Kidney capillary endothelial cell (primary cell): ENCODE results near the gene PPP6C.
A peak's percentile ranks its signal among the peaks of the same experiment; 100 is the strongest.
"Not testable (repeated sequence)": the region's sequence is repeated elsewhere in the genome, so short reads cannot be mapped to it uniquely, and the experiment has no call there.

Experiments
- DNase-seq: peaks from one replicate; pipeline ENCODE4 v3.0.0-alpha.2; 2018; ENCODE audit warnings: low spot score

Gene PPP6C

GRCh38 chr9:125181756-125182155, 7.8 kb downstream of the PPP6C start:
- not testable (repeated sequence) for DNase-seq

DNA sequence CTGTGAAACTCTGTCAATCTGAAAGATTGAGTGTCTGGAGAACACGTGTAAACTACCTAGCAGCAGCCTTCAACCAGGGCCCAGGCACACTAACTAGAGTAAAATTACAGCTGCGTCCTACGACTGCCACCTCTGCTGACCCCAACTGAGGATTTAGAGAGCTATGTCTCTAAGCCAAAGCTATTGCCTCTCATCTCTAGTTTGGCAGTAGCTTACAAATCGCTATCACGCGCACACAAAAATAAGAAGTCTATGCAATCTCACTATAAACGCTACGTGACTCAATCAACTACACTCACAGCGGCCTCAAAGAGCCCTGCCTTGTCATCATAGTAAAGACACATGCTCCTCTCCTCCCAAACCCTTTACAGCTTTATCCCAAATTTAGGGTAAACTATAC, 8.7 kb downstream of the PPP6C start:
- DNase-seq: no peak

DNA sequence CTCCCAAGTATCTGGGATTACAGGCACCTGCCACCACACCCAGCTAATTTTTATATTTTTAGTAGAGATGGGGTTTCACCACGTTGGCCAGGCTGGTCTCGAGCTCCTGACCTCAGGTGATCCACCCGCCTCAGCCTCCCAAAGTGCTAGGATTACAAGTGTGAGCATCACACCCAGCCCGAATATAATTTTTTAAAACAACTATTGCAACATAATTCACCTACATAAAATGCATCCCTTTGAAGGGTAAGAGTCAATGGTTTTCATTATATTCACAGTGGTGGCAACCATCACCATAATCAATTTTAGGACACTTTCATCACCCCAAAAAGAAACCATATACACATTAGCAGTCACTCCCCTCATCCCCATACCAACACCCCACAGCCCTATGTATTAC, 9.8 kb downstream of the PPP6C start:
- DNase-seq: not testable (repeated sequence)

DNA sequence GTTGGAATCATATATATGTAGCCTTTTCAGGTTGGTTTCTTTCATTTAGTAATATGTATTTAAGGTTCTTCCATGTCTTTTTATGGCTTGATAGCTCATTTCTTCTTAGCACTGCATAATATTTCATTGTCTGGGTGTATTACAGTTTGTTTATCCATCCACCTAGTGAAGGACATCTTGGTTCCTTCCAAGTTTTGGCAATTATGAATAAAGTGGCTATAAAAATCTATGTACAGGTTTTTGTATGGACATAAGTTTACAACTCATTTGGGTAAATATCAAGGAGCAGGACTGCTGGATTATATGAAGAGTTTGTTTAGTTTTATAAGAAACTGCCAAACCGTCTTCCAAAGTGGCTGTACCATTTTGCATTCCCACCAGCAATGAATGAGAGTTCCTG, 11.7 kb downstream of the PPP6C start:
- DNase-seq: no peak

DNA sequence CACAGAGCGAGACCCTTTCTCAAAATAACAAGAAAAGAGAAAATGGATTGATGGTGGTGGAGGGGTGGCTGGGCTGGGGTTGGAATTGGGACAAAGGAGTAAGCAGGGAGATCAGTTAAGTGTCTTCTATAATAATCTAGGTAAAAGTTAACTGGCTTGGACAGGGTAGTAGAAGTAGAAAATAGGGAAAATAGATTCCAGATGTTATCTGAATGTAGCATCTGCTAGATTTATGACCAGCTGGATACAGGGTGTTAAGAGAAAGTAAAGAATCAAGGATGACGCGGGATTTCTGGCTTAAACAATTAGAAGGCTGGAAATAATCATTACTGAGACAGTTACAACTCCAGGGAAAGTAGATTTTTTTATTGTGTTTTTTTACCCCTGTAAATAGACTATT, 13.0 kb downstream of the PPP6C start:
- DNase-seq: no peak

GRCh38 chr9:125172031-125172755, 17.4 kb downstream of the PPP6C start:
- peak; percentile 13 for DNase-seq

DNA sequence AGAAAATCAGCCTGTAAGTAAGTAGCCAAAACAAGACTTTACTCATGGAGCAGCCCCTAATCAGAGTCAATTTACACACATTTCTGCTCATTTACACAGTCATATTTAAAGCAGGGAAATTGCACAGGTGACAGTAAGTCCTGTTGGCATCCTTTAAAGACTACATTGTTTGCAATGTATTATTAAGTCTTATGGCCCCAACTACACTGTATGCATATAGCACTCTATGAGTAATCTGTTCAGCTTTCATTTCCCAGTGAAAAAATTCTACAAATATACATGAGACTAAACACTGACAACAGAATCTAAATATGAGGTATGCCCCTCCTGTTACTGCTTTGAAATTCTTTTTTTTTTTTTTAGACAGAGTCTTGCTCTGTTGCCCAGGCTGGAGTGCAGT, 19.7 kb downstream of the PPP6C start:
- no peak for DNase-seq

DNA sequence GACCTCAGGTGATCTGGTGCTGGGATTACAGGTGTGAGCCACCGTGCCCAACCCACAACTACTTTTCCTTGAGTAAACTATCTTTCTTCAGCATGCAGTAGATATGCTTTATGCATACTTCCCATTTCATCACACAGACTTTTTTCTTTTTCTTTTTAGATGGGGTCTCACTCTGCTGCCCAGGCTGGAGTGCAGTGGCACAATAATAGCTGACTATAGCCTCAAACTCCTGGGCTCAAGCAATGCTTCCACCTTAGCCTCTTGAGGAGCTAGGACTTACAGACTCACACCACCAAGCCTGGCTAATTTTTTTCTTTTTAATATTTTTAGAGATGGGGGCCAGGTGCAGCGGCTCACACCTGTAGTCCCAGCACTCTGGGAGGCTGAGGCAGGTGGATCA, 22.8 kb downstream of the PPP6C start:
- DNase-seq: no peak

- DNase-seq: not testable (repeated sequence)
Observed at GRCh38 chr9:125162891-125163290, 26.7 kb downstream of the PPP6C start.

- DNase-seq: no peak
Observed at GRCh38 chr9:125161284-125161918, 28.2 kb downstream of the PPP6C start.

DNA sequence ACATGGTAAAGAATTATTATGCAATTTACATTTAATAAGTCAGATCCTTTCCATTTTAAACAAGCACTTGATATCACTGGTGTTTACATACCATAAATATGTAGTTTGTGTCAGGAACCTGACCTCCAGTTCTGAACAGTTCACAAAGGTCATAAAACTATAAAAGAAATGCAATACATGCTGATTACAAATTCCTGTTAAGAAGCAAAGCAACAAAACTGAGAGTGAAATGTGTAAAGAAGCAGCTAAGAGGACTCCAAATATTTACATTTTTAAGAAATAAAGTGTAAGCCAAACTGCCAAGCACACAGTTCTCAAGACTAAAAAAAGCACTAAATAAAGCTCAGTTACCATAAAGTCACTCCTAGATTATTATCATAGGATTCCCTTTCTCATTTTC, 28.9 kb downstream of the PPP6C start:
- no peak for DNase-seq

- no peak for DNase-seq
Observed at GRCh38 chr9:125156551-125156950, 33.1 kb downstream of the PPP6C start.

DNA sequence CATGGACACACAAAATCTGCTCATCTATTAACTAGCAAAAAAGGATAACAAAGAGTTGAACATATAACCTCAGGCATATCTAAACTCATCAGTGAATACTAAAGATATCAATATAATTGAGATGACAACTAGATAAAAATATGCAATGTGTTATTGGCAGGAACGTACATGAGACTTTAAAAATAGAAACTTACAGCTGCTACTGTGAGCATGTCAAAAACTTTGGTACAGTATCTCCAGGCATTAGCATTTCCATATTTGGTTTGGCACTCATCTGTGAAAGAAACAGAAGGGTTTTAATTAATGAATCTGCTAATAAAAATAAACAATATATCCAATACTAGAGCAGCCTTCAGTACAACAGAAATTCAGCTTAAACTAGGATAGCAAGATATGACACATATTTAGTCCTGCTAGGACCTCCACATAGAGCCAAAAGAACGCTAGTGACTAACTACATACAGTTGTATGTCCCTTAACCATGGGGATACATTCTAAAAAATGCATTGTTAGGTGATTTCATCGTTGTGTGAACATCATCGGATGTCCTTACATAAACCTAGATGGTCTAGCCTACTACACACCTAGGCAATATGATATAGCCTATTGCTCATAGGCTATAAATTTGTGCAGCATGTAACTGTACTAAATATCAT, 35.8 kb downstream of the PPP6C start:
- no peak for DNase-seq

- no peak for DNase-seq
Observed at GRCh38 chr9:125151730-125152129, 37.9 kb downstream of the PPP6C start.

DNA sequence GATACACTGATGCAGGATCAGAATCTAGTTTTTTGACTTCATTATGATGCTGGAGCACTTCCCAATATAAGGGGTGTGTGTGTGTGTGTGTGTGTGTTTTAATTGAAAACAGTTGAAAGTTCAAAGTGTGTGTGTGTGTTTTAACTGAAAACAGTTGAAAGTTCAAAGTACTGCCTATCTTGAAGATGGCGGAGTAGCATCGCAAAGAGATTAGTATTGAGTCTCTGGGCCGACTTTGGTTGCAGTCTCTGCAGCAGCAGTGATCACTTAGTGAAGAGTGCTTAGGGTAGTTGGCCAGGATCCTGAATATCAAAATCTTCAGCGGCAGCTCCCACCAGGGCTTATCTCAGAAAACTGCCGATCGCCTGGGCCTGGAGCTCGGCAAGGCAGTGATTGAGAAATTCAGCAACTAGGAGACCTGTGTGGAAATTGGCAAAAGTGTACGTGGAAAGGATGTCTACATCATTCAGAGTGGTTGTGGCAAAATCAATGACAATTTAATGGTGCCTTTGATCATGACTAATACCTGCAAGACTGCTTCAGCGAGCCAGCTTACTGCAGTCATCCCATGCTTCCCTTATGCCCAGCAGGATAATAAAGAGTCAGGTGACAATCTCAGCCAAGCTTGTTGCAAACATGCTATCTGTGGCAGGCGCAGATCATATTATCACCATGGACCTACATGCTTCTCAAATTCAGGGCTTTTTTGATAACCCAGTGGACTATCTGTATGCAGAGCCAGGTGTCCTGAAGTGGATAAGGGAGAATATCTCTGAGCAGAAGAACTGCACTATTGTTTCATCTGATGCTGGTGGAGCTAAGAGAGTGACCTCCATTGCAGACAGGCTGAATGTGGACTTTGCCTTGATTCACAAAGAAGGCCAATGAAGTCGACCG, 39.0 kb downstream of the PPP6C start:
- no peak for DNase-seq

DNA sequence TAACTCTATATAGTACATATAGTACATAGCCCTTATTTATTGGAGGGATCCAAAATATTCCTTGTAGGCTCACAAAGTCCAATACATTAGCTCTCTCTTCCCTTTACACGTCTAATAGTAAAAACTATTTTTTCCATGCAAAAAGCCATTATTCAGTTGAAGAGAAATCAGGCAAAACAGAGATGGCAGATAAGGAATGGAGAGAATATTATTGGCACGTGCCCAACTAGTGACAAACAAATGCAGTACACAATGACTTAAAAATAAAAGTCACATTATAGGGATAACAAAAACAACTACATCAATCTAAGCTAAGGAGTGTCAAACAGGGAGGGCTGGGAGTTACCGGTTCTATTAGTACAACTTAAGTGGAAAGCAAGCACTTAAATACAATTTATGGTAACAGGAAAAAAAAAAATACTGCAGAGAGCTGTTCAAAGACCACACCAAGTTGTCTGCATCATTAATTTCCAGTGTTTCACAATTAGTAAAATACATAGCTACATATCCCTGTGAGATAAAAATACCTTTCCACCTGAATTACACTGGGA, 42.1 kb downstream of the PPP6C start:
- no peak for DNase-seq

- no peak for DNase-seq
Observed at GRCh38 chr9:125146247-125146646, 43.4 kb downstream of the PPP6C start.

GRCh38 chr9:125145425-125145824, 44.2 kb downstream of the PPP6C start:
- DNase-seq: no peak

- peak; percentile 98 for DNase-seq
Observed at GRCh38 chr9:125143377-125144090, 46.1 kb downstream of the PPP6C start, which contains the start of gene SCAI. SCAI (minus strand) TSS chr9:125143528; CDS start chr9:125143437, 91 bp downstream.

DNA sequence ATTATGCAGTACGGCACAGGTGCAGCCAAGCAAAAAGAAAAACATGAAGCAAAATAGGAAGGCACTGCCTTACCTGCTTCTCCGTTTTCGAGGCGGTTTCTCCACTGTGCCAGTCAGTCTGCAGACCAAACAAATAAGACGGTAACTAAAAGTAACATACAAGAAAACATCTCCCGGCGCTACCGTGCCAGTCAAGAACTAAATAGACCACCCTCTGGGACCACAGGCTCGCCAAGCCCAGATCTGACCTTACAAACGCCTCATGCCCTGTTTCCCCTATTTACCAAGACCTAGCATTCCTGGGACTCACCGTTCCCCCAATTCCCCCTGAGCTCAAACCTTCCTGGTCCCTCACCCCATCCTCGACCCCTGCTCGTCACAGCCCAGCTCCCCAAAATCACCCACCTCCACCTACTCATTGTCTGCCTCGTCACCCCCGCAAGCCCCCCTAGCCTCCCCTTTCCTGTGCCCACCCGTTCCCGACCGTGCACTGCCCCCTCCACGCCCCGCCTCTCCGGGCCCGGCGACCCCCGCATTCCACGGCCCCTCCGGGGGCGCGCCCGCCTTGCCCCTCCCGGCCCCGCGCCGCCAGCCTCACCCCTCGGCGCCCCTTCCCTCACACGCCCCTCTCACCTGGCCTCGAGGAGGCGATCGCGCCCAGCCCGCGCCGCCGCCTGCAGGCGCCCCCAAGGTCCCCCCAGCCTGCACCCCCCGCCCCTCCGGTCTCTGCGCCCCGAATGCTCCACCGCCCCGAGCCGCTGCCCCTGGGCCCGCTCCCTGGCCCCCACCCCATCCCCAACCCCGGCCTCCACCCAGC, 46.8 kb downstream of the PPP6C start:
- no peak for DNase-seq
